Neutrophil (primary cell): ENCODE data around the gene MYBPC3.

ENCODE experiments used
- H3K27ac ChIP-seq: fragments of 200-600 bp; sonication (generic); 2 replicates; pipeline ENCODE4 v1.5.1; 2016; ENCODE audit warnings: mild to moderate bottlenecking, moderate library complexity
- H3K27me3 ChIP-seq: fragments of 200-600 bp; sonication (generic); 2 replicates; pipeline ENCODE4 v1.6.0; 2016; ENCODE audit warnings: mild to moderate bottlenecking
- H3K36me3 ChIP-seq: fragments of 200-600 bp; sonication (generic); 2 replicates; pipeline ENCODE4 v1.5.1; 2017
- H3K4me1 ChIP-seq, 2 experiments: fragments of 200-600 bp in 1 of 2; sonication (generic) in 1 of 2; 1 replicate in 1 of 2; 2 replicates in 1 of 2; pipeline versions ENCODE4 v1.5.1 to v1.6.1; 2013 to 2016; ENCODE audit warnings: low read depth in 1 of 2, low read length in 1 of 2, mild to moderate bottlenecking in 1 of 2, moderate library complexity in 1 of 2; ENCODE audit not compliant: control insufficient read depth in 1 of 2, insufficient read depth in 1 of 2
- H3K4me3 ChIP-seq, 2 experiments: fragments of 200-600 bp in 1 of 2; sonication (generic) in 1 of 2; 1 replicate in 1 of 2; 2 replicates in 1 of 2; pipeline ENCODE4 v1.5.1; 2013 to 2016; ENCODE audit warnings: low read depth in 1 of 2, low read length in 1 of 2, mild to moderate bottlenecking in 1 of 2, moderate library complexity in 1 of 2
- H3K9me3 ChIP-seq: fragments of 200-600 bp; sonication (generic); 2 replicates; pipeline ENCODE4 v1.5.1; 2016
- TF ChIP-seq, protein P1 (sequence below): fragments of 200-600 bp; sonication (generic); IDR thresholded peaks from 2 replicates; pipeline ENCODE4 v1.5.1; 2016; ENCODE audit warnings: antibody characterized with exemption

Gene MYBPC3

DNA sequence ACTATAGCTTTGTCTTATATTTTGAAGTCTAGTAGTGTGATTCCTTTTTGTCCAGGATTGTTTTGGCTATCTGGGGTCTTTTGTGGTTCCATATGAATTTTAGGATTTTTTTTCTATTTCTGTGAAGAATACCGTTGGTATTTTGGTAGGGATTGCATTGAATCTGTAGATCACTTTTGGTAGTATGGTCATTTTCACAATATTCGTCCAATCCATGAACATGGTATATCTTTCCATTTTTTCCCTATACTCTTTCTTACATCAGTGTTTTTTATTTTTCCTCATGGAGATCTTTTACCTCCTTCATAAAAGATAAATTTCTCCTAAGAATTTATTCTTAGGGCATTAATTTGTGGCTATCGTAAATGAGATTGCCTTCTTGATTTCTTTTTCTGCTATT is 53.4 kb downstream of the MYBPC3 start:
- H3K36me3 ChIP-seq = peaks cover 53% of the 10 kb centered on the region
- no peaks in the 10 kb centered on the region for H3K27me3 ChIP-seq
- no peaks in the 10 kb centered on the region for H3K4me1 ChIP-seq
- no peak overlapping the region for H3K4me3 ChIP-seq
- TF ChIP-seq, protein P1, sequence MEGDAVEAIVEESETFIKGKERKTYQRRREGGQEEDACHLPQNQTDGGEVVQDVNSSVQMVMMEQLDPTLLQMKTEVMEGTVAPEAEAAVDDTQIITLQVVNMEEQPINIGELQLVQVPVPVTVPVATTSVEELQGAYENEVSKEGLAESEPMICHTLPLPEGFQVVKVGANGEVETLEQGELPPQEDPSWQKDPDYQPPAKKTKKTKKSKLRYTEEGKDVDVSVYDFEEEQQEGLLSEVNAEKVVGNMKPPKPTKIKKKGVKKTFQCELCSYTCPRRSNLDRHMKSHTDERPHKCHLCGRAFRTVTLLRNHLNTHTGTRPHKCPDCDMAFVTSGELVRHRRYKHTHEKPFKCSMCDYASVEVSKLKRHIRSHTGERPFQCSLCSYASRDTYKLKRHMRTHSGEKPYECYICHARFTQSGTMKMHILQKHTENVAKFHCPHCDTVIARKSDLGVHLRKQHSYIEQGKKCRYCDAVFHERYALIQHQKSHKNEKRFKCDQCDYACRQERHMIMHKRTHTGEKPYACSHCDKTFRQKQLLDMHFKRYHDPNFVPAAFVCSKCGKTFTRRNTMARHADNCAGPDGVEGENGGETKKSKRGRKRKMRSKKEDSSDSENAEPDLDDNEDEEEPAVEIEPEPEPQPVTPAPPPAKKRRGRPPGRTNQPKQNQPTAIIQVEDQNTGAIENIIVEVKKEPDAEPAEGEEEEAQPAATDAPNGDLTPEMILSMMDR = no peak
- H3K27ac ChIP-seq = no peak overlapping the region
- H3K9me3 ChIP-seq = no peaks in the 10 kb centered on the region

DNA sequence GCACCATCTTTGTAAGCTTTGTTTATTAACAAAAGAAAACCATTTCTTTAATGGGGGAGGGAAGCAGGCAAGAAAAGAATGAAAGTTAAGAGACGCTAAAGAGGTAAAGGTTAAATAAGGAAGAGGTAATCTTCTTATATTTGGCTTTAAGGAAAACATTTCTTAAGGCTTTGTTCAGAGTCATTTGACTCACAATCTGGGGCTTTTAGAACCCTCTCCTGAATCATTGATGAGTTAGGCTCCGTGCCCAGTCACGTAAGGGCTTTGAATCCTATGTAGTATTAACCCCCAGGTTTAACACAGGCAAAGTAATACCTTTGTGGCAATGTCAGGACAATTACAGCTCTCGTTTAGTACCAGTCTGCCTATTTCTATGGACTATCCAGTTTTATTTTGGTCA is 56.5 kb downstream of the MYBPC3 start:
- Histone ChIP-seq H3K36me3 (peaks cover 75% of the 10 kb centered on the region), H3K27ac (no peak overlapping the region)

DNA sequence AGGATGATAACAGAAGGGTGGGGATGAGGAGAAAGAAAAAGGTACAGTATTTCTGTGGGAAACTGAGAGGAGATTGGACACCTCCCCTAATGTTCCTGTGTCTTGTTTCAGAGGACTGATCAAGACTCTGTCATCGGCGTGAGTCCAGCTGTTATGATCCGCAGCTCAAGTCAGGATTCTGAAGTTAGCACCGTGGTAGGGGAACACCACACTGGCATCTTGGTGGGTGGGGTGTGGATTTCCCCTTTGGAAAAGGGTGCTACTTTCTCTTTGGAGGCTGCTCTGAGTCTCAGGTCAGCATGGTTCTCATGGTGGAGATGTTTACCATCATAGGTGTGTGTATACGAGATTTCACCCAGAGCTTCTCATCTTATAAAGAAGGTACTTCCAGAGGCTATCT is 57.1 kb downstream of the MYBPC3 start:
- H3K4me1 ChIP-seq = no peaks in the 10 kb centered on the region
- H3K27ac ChIP-seq = no peak overlapping the region
- peaks cover 79% of the 10 kb centered on the region for H3K36me3 ChIP-seq

More for the DNA sequence above, 56.5 kb downstream of the MYBPC3 start:
- no peak overlapping the region for H3K4me3 ChIP-seq
- no peaks in the 10 kb centered on the region for H3K4me1 ChIP-seq
- TF ChIP-seq, protein P1 = no peak
- no peaks in the 10 kb centered on the region for H3K9me3 ChIP-seq
- no peaks in the 10 kb centered on the region for H3K27me3 ChIP-seq

DNA sequence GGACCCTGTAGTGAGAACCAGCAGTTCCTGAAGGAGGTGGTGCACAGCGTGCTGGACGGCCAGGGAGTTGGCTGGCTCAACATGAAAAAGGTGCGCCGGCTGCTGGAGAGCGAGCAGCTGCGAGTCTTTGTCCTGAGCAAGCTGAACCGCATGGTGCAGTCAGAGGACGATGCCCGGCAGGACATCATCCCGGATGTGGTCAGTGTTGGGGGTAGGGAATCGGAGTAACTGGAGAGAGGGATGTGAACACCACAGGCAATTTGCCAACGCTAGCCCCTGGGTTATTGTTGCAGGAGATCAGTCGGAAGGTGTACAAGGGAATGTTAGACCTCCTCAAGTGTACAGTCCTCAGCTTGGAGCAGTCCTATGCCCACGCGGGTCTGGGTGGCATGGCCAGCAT is 62.6 kb downstream of the MYBPC3 start:
- peaks cover 97% of the 10 kb centered on the region for H3K36me3 ChIP-seq
- H3K4me1 ChIP-seq = no peaks in the 10 kb centered on the region
- TF ChIP-seq, protein P1 = no peak
- no peaks in the 10 kb centered on the region for H3K27me3 ChIP-seq
- no peak overlapping the region for H3K4me3 ChIP-seq
- H3K27ac ChIP-seq = no peak overlapping the region
- no peaks in the 10 kb centered on the region for H3K9me3 ChIP-seq

More for the DNA sequence above, 57.1 kb downstream of the MYBPC3 start:
- Histone ChIP-seq H3K4me3 (no peak overlapping the region), H3K9me3 (no peaks in the 10 kb centered on the region), H3K27me3 (no peaks in the 10 kb centered on the region)
- TF ChIP-seq, protein P1 = no peak

DNA sequence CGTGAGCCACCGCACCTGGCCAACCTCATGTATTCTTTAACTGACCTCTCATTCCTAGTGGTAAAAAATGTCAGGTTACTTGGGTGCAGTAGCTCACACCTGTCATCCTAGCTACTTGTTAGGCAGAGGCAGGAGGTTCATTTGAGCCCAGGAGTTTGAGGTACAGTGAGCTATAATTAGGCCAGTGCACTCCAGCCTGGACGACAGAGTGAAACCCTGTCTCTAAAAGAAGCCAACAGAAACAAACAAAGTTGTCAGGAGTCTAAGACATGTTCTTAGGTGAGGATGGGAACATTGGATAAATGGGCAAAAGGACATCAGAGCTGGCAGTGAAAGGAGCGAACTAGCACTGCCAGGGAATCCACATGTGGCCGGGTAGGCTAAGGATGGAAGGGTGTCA is 64.4 kb downstream of the MYBPC3 start:
- peaks cover 99% of the 10 kb centered on the region for H3K36me3 ChIP-seq
- H3K27ac ChIP-seq = no peak overlapping the region
- no peaks in the 10 kb centered on the region for H3K9me3 ChIP-seq
- H3K4me1 ChIP-seq = no peaks in the 10 kb centered on the region
- H3K27me3 ChIP-seq = no peaks in the 10 kb centered on the region
- no peak overlapping the region for H3K4me3 ChIP-seq
- TF ChIP-seq, protein P1 = no peak
